ENCODE results near the gene KLHL12.
"Not testable (repeated sequence)": the region's sequence is repeated elsewhere in the genome, so short reads cannot be mapped to it uniquely, and the experiment has no call there.

KLHL12 gene

DNA sequence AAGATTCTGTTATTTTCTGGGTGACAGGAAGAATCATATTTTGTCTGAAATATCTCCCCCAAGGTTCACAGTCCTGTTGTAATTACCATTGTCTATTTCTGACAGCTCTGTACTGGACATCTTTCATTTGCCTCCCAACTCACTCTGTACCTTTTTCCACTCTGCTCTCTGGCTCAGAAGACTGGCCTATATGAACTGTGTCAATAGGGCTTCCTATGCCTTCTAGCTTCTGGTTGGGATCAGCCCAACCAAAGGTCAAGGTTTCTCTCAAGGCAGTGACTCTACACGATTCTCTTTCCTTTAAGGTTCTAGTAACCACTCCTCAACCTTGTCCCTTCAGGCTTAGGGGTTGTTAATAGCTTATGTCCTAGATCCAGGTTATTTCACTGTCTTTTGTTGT is 17.5 kb downstream of the KLHL12 start:
- TF ChIP-seq, protein P1, sequence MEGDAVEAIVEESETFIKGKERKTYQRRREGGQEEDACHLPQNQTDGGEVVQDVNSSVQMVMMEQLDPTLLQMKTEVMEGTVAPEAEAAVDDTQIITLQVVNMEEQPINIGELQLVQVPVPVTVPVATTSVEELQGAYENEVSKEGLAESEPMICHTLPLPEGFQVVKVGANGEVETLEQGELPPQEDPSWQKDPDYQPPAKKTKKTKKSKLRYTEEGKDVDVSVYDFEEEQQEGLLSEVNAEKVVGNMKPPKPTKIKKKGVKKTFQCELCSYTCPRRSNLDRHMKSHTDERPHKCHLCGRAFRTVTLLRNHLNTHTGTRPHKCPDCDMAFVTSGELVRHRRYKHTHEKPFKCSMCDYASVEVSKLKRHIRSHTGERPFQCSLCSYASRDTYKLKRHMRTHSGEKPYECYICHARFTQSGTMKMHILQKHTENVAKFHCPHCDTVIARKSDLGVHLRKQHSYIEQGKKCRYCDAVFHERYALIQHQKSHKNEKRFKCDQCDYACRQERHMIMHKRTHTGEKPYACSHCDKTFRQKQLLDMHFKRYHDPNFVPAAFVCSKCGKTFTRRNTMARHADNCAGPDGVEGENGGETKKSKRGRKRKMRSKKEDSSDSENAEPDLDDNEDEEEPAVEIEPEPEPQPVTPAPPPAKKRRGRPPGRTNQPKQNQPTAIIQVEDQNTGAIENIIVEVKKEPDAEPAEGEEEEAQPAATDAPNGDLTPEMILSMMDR (IDR thresholded peaks at IDR 0.05; ENCODE audit: low read depth, low read length) = no peak
- no peak overlapping the region for H3K4me3 ChIP-seq (ENCODE audit: low read depth, low read length)

DNA sequence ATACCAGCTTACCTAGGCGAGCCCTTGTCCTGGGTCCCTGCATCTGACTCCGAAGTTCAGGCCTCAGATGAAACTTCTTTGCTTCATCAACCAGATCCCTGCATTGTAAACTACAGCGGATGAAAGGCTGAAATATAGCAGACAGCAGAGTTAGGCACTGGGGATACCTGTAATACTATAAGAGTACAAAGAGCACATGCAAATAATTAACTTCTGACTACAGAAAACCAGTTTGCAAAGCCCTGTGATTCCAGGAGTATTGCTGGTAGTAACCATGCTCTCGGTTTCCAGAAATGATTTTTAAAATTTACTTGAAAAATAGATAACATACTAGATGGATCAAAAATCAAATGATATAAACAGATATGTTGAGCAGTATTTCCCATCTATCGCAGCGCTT is 18.0 kb downstream of the KLHL12 start:
- TF ChIP-seq, protein P1 (IDR thresholded peaks at IDR 0.05; ENCODE audit: low read depth, low read length) = no peak
- H3K4me3 ChIP-seq (ENCODE audit: low read depth, low read length) = no peak overlapping the region

DNA sequence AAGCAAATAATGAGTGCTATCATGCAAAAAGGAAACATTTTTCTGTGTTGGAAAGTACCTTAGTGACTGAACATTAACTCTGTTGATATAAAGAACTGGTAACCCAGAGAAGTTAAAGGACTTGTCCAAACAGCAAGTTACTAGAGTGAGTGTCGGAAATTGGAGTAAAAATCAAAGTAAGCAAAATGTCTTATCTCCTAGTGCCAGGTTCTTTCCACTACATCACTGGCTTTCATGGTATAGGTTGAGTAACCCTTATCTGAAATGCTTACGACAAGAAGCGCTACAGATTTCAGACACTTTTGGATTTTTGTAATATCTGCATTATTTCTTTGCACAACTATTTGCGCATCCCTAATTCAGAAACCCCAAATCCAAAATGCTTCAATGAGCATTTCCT is 21.7 kb downstream of the KLHL12 start:
- no peak overlapping the region for H3K4me3 ChIP-seq (ENCODE audit: low read depth, low read length)
- TF ChIP-seq, protein P1 (IDR thresholded peaks at IDR 0.05; ENCODE audit: low read depth, low read length) = no peak

GRCh38 chr1:202903808-202904207 is 23.2 kb downstream of the KLHL12 start:
- H3K4me3 ChIP-seq (ENCODE audit: low read depth, low read length) = not testable (repeated sequence)

DNA sequence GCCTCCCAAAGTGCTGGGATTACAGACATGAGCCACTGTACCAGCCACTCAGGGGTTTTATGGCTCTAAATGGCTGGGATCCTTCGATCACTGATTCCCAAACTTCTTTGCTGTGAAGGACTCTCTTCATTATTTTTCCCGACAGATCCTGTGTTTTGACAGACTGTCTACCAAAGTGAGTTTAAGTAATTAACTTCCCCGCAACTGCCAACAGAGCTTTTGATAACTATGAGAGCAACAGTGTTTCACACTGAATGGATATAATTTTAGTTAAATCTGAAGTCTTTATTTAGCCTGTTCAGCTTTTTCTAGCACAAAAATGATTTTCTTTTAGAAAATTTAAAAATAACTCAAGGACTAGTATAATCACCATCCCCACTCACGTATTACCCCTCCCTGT is 25.5 kb downstream of the KLHL12 start:
- no peak overlapping the region for H3K4me3 ChIP-seq (ENCODE audit: low read depth, low read length)
- TF ChIP-seq, protein P1 (IDR thresholded peaks at IDR 0.05; ENCODE audit: low read depth, low read length) = no peak

DNA sequence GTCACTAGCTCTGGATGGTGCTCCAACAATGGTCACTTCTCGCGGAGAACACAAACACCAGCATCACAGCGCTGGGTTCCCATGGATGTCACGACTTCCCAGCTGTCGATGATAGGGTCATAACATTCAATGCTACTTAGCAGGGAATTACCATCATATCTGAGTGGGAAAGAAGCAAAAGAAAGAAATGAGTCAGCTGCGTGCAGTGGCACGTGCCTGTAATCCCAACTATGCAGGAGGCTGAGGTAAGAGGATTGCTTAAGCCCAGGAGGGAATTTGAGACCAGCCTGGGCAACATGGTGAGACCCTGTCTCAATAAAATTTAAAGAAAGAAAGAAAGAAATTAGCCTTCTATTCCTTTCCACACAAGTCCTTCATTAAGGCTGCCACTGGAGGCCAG is 34.5 kb downstream of the KLHL12 start:
- H3K4me3 ChIP-seq (ENCODE audit: low read depth, low read length) = no peak overlapping the region
- TF ChIP-seq, protein P1 (IDR thresholded peaks at IDR 0.05; ENCODE audit: low read depth, low read length) = no peak

DNA sequence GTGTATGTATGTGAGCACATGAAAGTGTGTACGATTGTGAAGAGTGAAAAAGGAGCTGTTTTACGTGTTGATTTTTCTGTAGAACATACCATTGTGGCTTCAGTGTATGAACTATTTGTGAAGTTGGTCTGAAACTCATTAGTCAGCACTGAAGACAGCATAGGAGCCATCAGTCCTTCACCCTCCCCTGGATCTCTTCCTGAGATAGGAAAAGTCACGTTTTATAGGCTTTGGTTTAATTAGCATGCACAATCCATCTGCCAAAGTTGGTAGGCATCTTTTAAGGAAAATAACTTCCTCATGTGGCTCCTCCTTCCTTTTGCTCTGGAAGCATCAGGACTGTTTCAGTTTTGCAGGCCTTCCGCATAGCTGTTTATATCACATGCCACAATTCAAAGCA is 36.6 kb downstream of the KLHL12 start:
- TF ChIP-seq, protein P1 (IDR thresholded peaks at IDR 0.05; ENCODE audit: low read depth, low read length) = no peak

GRCh38 chr1:202888531-202889360 is 38.3 kb downstream of the KLHL12 start, which contains the start of gene RABIF:
RABIF (minus strand) TSS chr1:202889149; CDS start chr1:202889098, 51 bp downstream.
- TF ChIP-seq, protein P1 (IDR thresholded peaks at IDR 0.05; ENCODE audit: low read depth, low read length) = no peak
- peak within 1 kb of the TSS; percentile 83 for H3K4me3 ChIP-seq (ENCODE audit: low read depth, low read length)

More for the DNA sequence above, 36.6 kb downstream of the KLHL12 start:
- no peak overlapping the region for H3K4me3 ChIP-seq (ENCODE audit: low read depth, low read length)

All from WI38 (cell line).